ENCODE measurements around the gene AGGF1.

Gene AGGF1

GRCh38 chr5:77003246-77003645, 27.0 kb upstream of the AGGF1 start:
- Histone ChIP-seq H3K27me3 (ENCODE audit: control insufficient read depth in 1 of 2, insufficient read depth in 2 of 2, low read length in 2 of 2) (no peaks in the 10 kb centered on the region), H3K4me1 (ENCODE audit: insufficient read depth, low read length) (no peaks in the 10 kb centered on the region), H3K36me3 (ENCODE audit: insufficient read depth, low read length) (no peaks in the 10 kb centered on the region), H3K27ac (ENCODE audit: low read depth, low read length) (no peak overlapping the region), H3K4me3 (ENCODE audit: low read depth in 1 of 2, low read length in 2 of 2) (no peak overlapping the region), H3K9me3 (ENCODE audit: low read length) (no peaks in the 10 kb centered on the region), H3K9ac (ENCODE audit: low read length) (no peak overlapping the region)

GRCh38 chr5:77006124-77006523, 24.1 kb upstream of the AGGF1 start:
- Histone ChIP-seq H3K4me3 (ENCODE audit: low read depth in 1 of 2, low read length in 2 of 2) (no peak overlapping the region), H3K36me3 (ENCODE audit: insufficient read depth, low read length) (no peaks in the 10 kb centered on the region)

GRCh38 chr5:77008413-77008812, 21.8 kb upstream of the AGGF1 start:
- Histone ChIP-seq H3K36me3 (ENCODE audit: insufficient read depth, low read length) (no peaks in the 10 kb centered on the region), H3K9me3 (ENCODE audit: low read length) (no peaks in the 10 kb centered on the region), H3K27me3 (ENCODE audit: control insufficient read depth in 1 of 2, insufficient read depth in 2 of 2, low read length in 2 of 2) (no peaks in the 10 kb centered on the region), H3K27ac (ENCODE audit: low read depth, low read length) (no peak overlapping the region), H3K4me3 (ENCODE audit: low read depth in 1 of 2, low read length in 2 of 2) (no peak overlapping the region), H3K4me1 (ENCODE audit: insufficient read depth, low read length) (no peaks in the 10 kb centered on the region), H3K9ac (ENCODE audit: low read length) (no peak overlapping the region)

More at GRCh38 chr5:77006124-77006523, 24.1 kb upstream of the AGGF1 start:
- Histone ChIP-seq H3K4me1 (ENCODE audit: insufficient read depth, low read length) (no peaks in the 10 kb centered on the region), H3K27ac (ENCODE audit: low read depth, low read length) (no peak overlapping the region), H3K9me3 (ENCODE audit: low read length) (no peaks in the 10 kb centered on the region), H3K9ac (ENCODE audit: low read length) (no peak overlapping the region), H3K27me3 (ENCODE audit: control insufficient read depth in 1 of 2, insufficient read depth in 2 of 2, low read length in 2 of 2) (no peaks in the 10 kb centered on the region)

GRCh38 chr5:77010243-77010642, 20.0 kb upstream of the AGGF1 start:
- Histone ChIP-seq H3K36me3 (ENCODE audit: insufficient read depth, low read length) (no peaks in the 10 kb centered on the region), H3K9ac (ENCODE audit: low read length) (no peak overlapping the region), H3K4me3 (ENCODE audit: low read depth in 1 of 2, low read length in 2 of 2) (no peak overlapping the region), H3K4me1 (ENCODE audit: insufficient read depth, low read length) (no peaks in the 10 kb centered on the region), H3K27me3 (ENCODE audit: control insufficient read depth in 1 of 2, insufficient read depth in 2 of 2, low read length in 2 of 2) (no peaks in the 10 kb centered on the region), H3K9me3 (ENCODE audit: low read length) (no peaks in the 10 kb centered on the region), H3K27ac (ENCODE audit: low read depth, low read length) (no peak overlapping the region)

GRCh38 chr5:77011498-77011897, 18.7 kb upstream of the AGGF1 start:
- Histone ChIP-seq H3K27ac (ENCODE audit: low read depth, low read length) (no peak overlapping the region), H3K36me3 (ENCODE audit: insufficient read depth, low read length) (no peaks in the 10 kb centered on the region), H3K4me1 (ENCODE audit: insufficient read depth, low read length) (no peaks in the 10 kb centered on the region), H3K9me3 (ENCODE audit: low read length) (no peaks in the 10 kb centered on the region), H3K4me3 (ENCODE audit: low read depth in 1 of 2, low read length in 2 of 2) (no peak overlapping the region), H3K9ac (ENCODE audit: low read length) (no peak overlapping the region), H3K27me3 (ENCODE audit: control insufficient read depth in 1 of 2, insufficient read depth in 2 of 2, low read length in 2 of 2) (no peaks in the 10 kb centered on the region)

- Histone ChIP-seq H3K36me3 (ENCODE audit: insufficient read depth, low read length) (no peaks in the 10 kb centered on the region), H3K4me3 (ENCODE audit: low read depth in 1 of 2, low read length in 2 of 2) (no peak overlapping the region), H3K4me1 (ENCODE audit: insufficient read depth, low read length) (no peaks in the 10 kb centered on the region), H3K9ac (ENCODE audit: low read length) (no peak overlapping the region), H3K27ac (ENCODE audit: low read depth, low read length) (no peak overlapping the region), H3K27me3 (ENCODE audit: control insufficient read depth in 1 of 2, insufficient read depth in 2 of 2, low read length in 2 of 2) (no peaks in the 10 kb centered on the region), H3K9me3 (ENCODE audit: low read length) (no peaks in the 10 kb centered on the region)
These were observed 17.6 kb upstream of the AGGF1 start for GRCh38 chr5:77012601-77013000.

- Histone ChIP-seq H3K27ac (ENCODE audit: low read depth, low read length) (no peak overlapping the region), H3K36me3 (ENCODE audit: insufficient read depth, low read length) (no peaks in the 10 kb centered on the region), H3K9ac (ENCODE audit: low read length) (no peak overlapping the region), H3K9me3 (ENCODE audit: low read length) (no peaks in the 10 kb centered on the region), H3K4me3 (ENCODE audit: low read depth in 1 of 2, low read length in 2 of 2) (no peak overlapping the region), H3K4me1 (ENCODE audit: insufficient read depth, low read length) (no peaks in the 10 kb centered on the region), H3K27me3 (ENCODE audit: control insufficient read depth in 1 of 2, insufficient read depth in 2 of 2, low read length in 2 of 2) (no peaks in the 10 kb centered on the region)
These were observed 14.2 kb upstream of the AGGF1 start for GRCh38 chr5:77015938-77016569.

GRCh38 chr5:77016962-77017361, 13.2 kb upstream of the AGGF1 start:
- Histone ChIP-seq H3K9me3 (ENCODE audit: low read length) (no peaks in the 10 kb centered on the region), H3K9ac (ENCODE audit: low read length) (no peak overlapping the region), H3K27me3 (ENCODE audit: control insufficient read depth in 1 of 2, insufficient read depth in 2 of 2, low read length in 2 of 2) (no peaks in the 10 kb centered on the region), H3K4me3 (ENCODE audit: low read depth in 1 of 2, low read length in 2 of 2) (no peak overlapping the region), H3K27ac (ENCODE audit: low read depth, low read length) (no peak overlapping the region), H3K4me1 (ENCODE audit: insufficient read depth, low read length) (no peaks in the 10 kb centered on the region), H3K36me3 (ENCODE audit: insufficient read depth, low read length) (no peaks in the 10 kb centered on the region)

GRCh38 chr5:77017668-77018067, 12.5 kb upstream of the AGGF1 start:
- H3K27ac ChIP-seq (ENCODE audit: low read depth, low read length): no peak overlapping the region
- H3K4me1 ChIP-seq (ENCODE audit: insufficient read depth, low read length): no peaks in the 10 kb centered on the region
- no peaks in the 10 kb centered on the region for H3K9me3 ChIP-seq (ENCODE audit: low read length)
- H3K4me3 ChIP-seq (ENCODE audit: low read depth in 1 of 2, low read length in 2 of 2): no peak overlapping the region
- no peaks in the 10 kb centered on the region for H3K27me3 ChIP-seq (ENCODE audit: control insufficient read depth in 1 of 2, insufficient read depth in 2 of 2, low read length in 2 of 2)
- no peak overlapping the region for H3K9ac ChIP-seq (ENCODE audit: low read length)
- no peaks in the 10 kb centered on the region for H3K36me3 ChIP-seq (ENCODE audit: insufficient read depth, low read length)

GRCh38 chr5:77022511-77023417, 7.4 kb upstream of the AGGF1 start:
- Histone ChIP-seq H3K9ac (ENCODE audit: low read length) (no peak overlapping the region), H3K9me3 (ENCODE audit: low read length) (no peaks in the 10 kb centered on the region), H3K4me1 (ENCODE audit: insufficient read depth, low read length) (no peaks in the 10 kb centered on the region), H3K27me3 (ENCODE audit: control insufficient read depth in 1 of 2, insufficient read depth in 2 of 2, low read length in 2 of 2) (no peaks in the 10 kb centered on the region), H3K27ac (ENCODE audit: low read depth, low read length) (no peak overlapping the region), H3K4me3 (ENCODE audit: low read depth in 1 of 2, low read length in 2 of 2) (no peak overlapping the region), H3K36me3 (ENCODE audit: insufficient read depth, low read length) (no peaks in the 10 kb centered on the region)

- peaks cover 1% of the 10 kb centered on the region for H3K4me1 ChIP-seq (ENCODE audit: insufficient read depth, low read length)
- no peaks in the 10 kb centered on the region for H3K27me3 ChIP-seq (ENCODE audit: control insufficient read depth in 1 of 2, insufficient read depth in 2 of 2, low read length in 2 of 2)
- H3K9ac ChIP-seq (ENCODE audit: low read length): no peak overlapping the region
- H3K9me3 ChIP-seq (ENCODE audit: low read length): no peaks in the 10 kb centered on the region
- no peak overlapping the region for H3K27ac ChIP-seq (ENCODE audit: low read depth, low read length)
- H3K4me3 ChIP-seq (ENCODE audit: low read depth in 1 of 2, low read length in 2 of 2): no peak overlapping the region
- no peaks in the 10 kb centered on the region for H3K36me3 ChIP-seq (ENCODE audit: insufficient read depth, low read length)
These were observed 5.7 kb upstream of the AGGF1 start for GRCh38 chr5:77024490-77024889.
